ENCODE data around the gene MRPL37.
"Not testable (repeated sequence)": the region's sequence is repeated elsewhere in the genome, so short reads cannot be mapped to it uniquely, and the experiment has no call there.

The MRPL37 gene

DNA sequence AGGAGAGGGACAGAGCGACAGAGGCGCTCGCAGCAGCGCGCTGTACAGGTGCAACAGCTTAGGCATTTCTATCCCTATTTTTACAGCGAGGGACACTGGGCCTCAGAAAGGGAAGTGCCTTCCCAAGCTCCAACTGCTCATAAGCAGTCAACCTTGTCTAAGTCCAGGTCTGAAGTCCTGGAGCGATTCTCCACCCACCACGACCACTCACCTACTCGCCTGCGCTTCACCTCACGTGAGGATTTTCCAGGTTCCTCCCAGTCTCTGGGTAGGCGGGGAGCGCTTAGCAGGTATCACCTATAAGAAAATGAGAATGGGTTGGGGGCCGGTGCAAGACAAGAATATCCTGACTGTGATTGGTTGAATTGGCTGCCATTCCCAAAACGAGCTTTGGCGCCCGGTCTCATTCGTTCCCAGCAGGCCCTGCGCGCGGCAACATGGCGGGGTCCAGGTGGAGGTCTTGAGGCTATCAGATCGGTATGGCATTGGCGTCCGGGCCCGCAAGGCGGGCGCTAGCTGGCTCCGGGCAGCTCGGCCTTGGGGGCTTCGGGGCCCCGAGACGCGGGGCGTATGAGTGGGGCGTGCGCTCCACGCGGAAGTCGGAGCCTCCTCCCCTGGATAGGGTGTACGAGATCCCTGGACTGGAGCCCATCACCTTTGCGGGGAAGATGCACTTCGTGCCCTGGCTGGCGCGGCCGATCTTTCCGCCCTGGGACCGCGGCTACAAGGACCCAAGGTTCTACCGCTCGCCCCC, at the start of gene MRPL37, which contains the start of gene CYB5RL:
Gene MRPL37 (plus strand): TSS at position 403 of the 754 bp plus-strand sequence. CDS start 77 bp downstream, at position 480.
Gene CYB5RL (minus strand): TSS at position 266 of the 754 bp plus-strand sequence. CDS start 4,414 bp downstream, outside the sequence.
- peak; percentile 87 for DNase-seq (ENCODE audit: low read depth)

GRCh38 chr1:54151013-54151412, 49.0 kb upstream of the MRPL37 start:
- no peak for DNase-seq (ENCODE audit: low read depth)

- no peak for DNase-seq (ENCODE audit: low read depth)
Observed at GRCh38 chr1:54152696-54153095, 47.3 kb upstream of the MRPL37 start, which contains the start of gene CDCP2. TSS of gene CDCP2 (minus strand) at chr1:54153000. CDS start at chr1:54152922, 78 bp downstream.

DNA sequence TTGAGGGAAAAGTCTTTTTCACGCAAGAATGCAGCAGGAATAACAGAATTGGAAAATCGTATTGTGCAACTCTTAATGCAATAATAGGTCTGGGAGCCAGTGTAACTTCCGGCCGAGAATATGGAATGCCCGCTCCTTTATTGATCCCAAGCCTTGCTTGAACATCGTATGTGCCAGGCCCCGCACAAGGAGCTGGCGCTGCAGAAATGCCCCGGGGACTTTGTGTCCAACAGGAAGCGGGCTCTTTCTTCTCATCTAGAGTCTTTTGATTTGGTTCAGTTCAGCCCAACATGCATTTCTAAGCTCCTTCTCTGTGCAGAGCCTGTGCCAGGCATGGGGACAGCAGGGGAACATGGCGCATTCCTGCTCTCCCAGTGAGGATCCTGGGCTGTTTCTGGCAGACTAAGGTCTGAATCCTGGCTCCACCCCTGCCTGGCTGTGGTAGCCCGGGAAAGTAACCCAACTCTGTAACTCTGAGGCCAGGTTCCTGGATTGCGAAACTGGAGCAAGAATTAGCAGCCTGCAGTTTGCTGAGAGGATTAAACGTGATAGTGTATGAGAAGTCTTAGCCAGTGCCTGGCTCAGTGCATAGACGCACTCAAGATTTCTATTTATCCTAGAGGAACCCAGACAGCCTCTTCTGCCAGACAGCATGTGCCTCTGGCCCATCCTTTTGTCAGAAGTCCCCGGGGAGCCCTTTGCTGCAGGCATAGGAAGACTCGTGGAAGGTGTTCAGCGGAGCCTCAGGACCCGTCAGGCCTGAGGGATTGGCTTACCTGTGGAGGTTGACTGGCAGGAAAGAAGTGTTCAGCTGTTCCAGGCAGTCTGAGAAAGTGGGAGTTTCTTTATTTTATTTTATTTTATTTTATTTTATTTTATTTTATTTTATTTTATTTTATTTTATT, 46.2 kb upstream of the MRPL37 start:
- no peak for DNase-seq (ENCODE audit: low read depth)

DNA sequence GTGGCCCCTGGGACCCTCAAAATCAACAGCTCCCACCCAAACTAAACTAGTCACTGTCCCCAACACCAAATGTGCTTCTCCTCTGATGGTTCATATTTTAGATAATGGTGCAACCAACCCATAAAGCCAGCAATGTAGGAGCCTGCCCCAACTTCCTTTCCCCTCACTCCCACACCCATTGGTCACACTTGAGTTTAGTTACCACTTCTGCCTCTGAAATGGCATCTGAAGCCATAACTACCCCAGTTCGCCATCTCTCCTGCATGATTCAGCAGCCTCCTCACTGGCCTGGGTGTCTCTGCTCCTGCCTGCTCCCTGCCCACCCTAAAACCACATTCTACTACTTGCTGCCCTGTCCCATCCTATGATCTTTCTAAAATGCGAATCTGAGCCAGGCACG, 43.8 kb upstream of the MRPL37 start:
- no peak for DNase-seq (ENCODE audit: low read depth)

DNA sequence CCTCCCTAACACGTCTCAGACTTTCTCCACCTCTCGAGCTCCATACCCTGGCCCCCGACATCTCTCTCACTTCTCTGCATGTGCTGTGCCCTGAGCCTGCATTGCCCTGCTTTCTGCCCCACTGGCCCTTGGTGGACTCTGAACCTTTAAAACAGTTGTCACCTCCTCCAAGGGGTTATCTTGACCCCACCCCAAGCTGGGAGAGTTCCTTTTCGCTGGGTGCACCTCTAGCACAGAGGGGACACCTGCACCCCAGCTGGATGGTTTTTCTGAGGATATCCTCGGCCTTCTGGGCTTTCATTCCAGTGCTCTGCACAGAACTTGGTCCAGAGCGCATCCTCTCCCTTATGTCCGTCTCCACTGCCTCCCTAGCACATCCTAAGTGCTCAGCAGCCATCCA, 43.0 kb upstream of the MRPL37 start:
- DNase-seq (ENCODE audit: low read depth): no peak

- DNase-seq (ENCODE audit: low read depth): no peak
Observed at GRCh38 chr1:54157401-54157800, 42.6 kb upstream of the MRPL37 start.

DNA sequence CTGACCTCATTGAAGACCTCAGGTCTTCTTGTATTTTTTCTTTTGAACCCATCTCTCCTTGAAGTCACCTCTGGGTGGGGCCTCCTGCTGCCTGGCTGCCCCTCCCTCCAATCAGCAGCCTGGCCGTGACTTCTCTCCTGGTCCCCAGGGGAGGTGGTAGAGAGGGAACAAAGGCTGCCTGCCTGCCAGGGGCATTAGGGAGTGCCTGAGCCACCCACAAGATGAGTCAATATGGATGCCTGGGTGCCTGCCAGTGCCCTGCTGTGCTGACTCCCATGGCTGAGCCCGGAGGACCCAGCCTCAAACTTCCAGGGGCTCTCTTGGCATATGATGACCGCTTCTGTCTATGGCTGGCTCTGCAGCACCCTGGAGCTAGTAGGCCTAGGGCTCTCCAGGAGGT, 41.9 kb upstream of the MRPL37 start:
- no peak for DNase-seq (ENCODE audit: low read depth)

GRCh38 chr1:54159733-54160316, 40.1 kb upstream of the MRPL37 start:
- no peak for DNase-seq (ENCODE audit: low read depth)

DNA sequence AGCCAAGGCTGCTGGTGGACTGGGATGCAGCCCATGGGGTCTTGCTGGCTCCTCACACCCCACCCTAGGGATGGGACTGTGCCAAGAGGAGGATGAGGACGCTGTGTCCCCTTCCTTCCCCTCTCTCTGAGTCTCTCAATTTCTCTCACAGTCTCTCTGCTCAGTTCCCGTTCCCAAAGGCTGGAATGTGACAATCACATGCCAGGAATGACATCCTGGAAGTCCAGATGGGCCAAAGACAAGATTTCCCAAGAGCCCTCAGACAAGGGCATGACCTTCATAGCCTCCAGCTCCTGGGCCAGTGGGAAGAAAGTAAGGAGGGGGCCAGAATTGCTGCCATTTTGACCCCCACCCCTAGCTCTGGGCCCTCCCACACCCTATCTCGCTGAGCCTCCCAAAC, 39.6 kb upstream of the MRPL37 start:
- no peak for DNase-seq (ENCODE audit: low read depth)

- no peak for DNase-seq (ENCODE audit: low read depth)
Observed at GRCh38 chr1:54161495-54162168, 38.3 kb upstream of the MRPL37 start.

- no peak for DNase-seq (ENCODE audit: low read depth)
Observed at GRCh38 chr1:54163051-54163450, 36.9 kb upstream of the MRPL37 start.

- no peak for DNase-seq (ENCODE audit: low read depth)
Observed at GRCh38 chr1:54163573-54163972, 36.4 kb upstream of the MRPL37 start.

- DNase-seq (ENCODE audit: low read depth): no peak
Observed at GRCh38 chr1:54165146-54165545, 34.8 kb upstream of the MRPL37 start.

- not testable (repeated sequence) for DNase-seq (ENCODE audit: low read depth)
Observed at GRCh38 chr1:54166357-54166756, 33.6 kb upstream of the MRPL37 start.

DNA sequence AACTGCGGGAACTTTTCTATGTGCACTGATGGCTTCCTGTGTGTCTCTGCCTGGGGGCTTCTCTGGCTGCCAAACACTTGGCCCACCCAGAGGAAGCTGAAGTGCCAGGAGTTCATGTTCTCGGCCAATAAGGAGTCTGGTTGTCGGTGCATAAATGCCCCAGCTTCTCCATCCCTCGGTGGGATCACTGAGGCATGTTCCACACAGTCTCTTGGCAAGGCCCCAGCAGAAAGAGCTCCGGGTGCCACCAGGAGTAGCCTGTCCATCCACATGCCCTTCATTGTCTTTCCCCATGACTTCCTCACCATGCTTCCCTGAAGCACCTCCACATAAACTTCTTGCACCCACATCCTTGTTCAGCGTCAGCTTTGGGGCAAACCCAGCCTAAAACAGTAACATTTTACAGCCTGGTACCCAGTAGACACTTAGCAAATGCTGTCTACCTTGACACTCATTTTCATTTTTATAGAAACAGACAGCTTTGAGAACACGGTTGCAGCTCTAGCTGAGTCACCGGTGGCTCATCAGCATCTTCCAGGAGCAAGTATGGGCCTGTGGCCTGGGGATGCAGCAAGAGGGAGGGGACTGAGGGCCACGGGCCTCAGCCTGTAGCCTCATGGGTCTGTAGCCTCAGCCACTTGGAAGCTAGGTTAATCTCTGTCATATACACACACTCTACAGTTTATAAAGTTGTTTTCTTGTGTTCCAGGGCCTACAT, 32.4 kb upstream of the MRPL37 start:
- peak; percentile 15 for DNase-seq (ENCODE audit: low read depth)

GRCh38 chr1:54168206-54168965, 31.6 kb upstream of the MRPL37 start:
- no peak for DNase-seq (ENCODE audit: low read depth)

DNA sequence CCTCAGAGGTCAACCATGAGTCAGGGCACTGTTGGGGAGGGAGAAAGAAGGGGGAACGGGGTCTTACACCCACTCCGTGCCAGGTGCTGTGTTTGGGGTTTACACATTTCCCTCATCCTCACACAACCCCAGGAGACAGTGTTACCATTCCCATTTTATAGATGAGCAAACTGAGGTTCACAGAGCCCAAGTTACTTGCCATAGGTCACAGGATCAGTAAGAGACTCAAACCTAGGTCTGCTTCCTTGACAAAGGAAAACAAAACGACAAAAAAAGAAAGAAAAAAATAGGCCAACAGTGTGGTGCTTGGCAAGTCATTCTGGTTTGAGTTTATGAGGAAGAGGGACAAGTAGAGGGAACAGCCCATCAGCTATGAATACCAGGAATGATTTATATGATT, 30.9 kb upstream of the MRPL37 start:
- no peak for DNase-seq (ENCODE audit: low read depth)

GRCh38 chr1:54171016-54171415, 29.0 kb upstream of the MRPL37 start:
- no peak for DNase-seq (ENCODE audit: low read depth)

- DNase-seq (ENCODE audit: low read depth): no peak
Observed at GRCh38 chr1:54171606-54172005, 28.4 kb upstream of the MRPL37 start.
